CD4-positive, alpha-beta T cell (primary cell): ENCODE measurements around the gene OSBPL10. TPM values are rescaled to one million over a fixed set of nuclear protein-coding genes. Genes with fewer than 3 reads are reported as not detected.

Experiments used
- ATAC-seq: fragments of 200-7000 bp; cut with Tn5 transposase; one replicate; pipeline ENCODE4 v1.10.0; 2022; ENCODE audit warnings: mild to moderate bottlenecking; ENCODE audit not compliant: poor library complexity
- CTCF ChIA-PET: fragments of 350-600 bp; sonication (Branson Sonifier 250); formaldehyde crosslinking; loops from one replicate; lab custom pipeline; 2021; ENCODE audit warnings: antibody characterized with exemption, inconsistent platforms; lab: Charles Lee
- POLR2A ChIA-PET: fragments of 350-600 bp; sonication (Branson Sonifier 250); formaldehyde crosslinking; loops from one replicate; lab custom pipeline; 2021; ENCODE audit warnings: antibody characterized with exemption, inconsistent platforms; lab: Charles Lee
- DNase-seq, 14 experiments: peaks; one replicate each; pipeline ENCODE4 v3.0.0-alpha.2; 2013 to 2020; ENCODE audit warnings: mixed read lengths in 2 of 14
- H3K27ac ChIP-seq, 2 donors: one replicate each; pipeline versions ENCODE4 v1.5.1 to v1.7.0; 2013; ENCODE audit warnings: low read length in 2 of 2, low read depth in 1 of 2, mild to moderate bottlenecking in 1 of 2
- H3K27me3 ChIP-seq, 2 experiments: 1 replicate in 1 of 2; 2 replicates in 1 of 2; pipeline versions ENCODE4 v1.6.1 to v1.7.0; 2013; ENCODE audit warnings: low read length in 2 of 2, control low read depth in 1 of 2, mild to moderate bottlenecking in 1 of 2, moderate library complexity in 1 of 2; ENCODE audit not compliant: insufficient read depth in 2 of 2, control insufficient read depth in 1 of 2
- H3K36me3 ChIP-seq: one replicate; pipeline ENCODE4 v1.6.1; 2013; ENCODE audit warnings: low read length, control low read depth; ENCODE audit not compliant: insufficient read depth
- H3K4me1 ChIP-seq: one replicate; pipeline ENCODE4 v1.6.1; 2013; ENCODE audit warnings: low read length, control low read depth; ENCODE audit not compliant: insufficient read depth
- H3K4me3 ChIP-seq: one replicate; pipeline ENCODE4 v1.5.1; 2013; ENCODE audit warnings: mild to moderate bottlenecking, low read length, moderate library complexity
- H3K9me3 ChIP-seq, 2 experiments: 1 replicate in 1 of 2; 2 replicates in 1 of 2; pipeline versions ENCODE4 v1.6.1 to v1.7.0; 2013; ENCODE audit warnings: low read length in 2 of 2, mild to moderate bottlenecking in 2 of 2, control low read depth in 1 of 2, moderate library complexity in 1 of 2; ENCODE audit not compliant: control insufficient read depth in 1 of 2, insufficient read depth in 1 of 2
- H3K27ac Mint-ChIP-seq: one replicate; pipeline ENCODE4 v1.8.0; 2020; ENCODE audit warnings: mixed read lengths
- H3K27me3 Mint-ChIP-seq: one replicate; pipeline ENCODE4 v1.8.0; 2021; ENCODE audit warnings: mixed read lengths
- H3K36me3 Mint-ChIP-seq: one replicate; pipeline ENCODE4 v1.8.0; 2021; ENCODE audit warnings: low read depth, mixed read lengths
- H3K4me1 Mint-ChIP-seq: one replicate; pipeline ENCODE4 v1.8.0; 2021; ENCODE audit warnings: low read depth, mixed read lengths
- H3K4me3 Mint-ChIP-seq: one replicate; pipeline ENCODE4 v1.8.0; 2020; ENCODE audit warnings: mild to moderate bottlenecking, mixed read lengths
- H3K9me3 Mint-ChIP-seq: one replicate; pipeline ENCODE4 v1.8.0; 2020; ENCODE audit warnings: mixed read lengths
- CTCF ChIP-seq: fragments of 200-600 bp; IDR thresholded peaks from one replicate; pipeline ENCODE4 v1.8.0; 2022; ENCODE audit warnings: antibody characterized with exemption, mild to moderate bottlenecking
- intact Hi-C, 2 experiments: fragments of 100-400 bp; cut with DNase I in 1 of 2; cut with micrococcal nuclease in 1 of 2; formaldehyde crosslinking; loops; one replicate each; pipeline versions ENCODE4 v1.15.1 to v1.9.0; 2023 to 2025; cut with DNase I, micrococcal nuclease
- total RNA-seq, 174 experiments: library from RNA in 2 of 174; stranded (reverse) in 2 of 174; gene quantifications; one replicate each; pipeline ENCODE4 v1.2.3 and lab custom pipeline; 2021 to 2026

OSBPL10 gene
- total RNA-seq, 2 experiments from 2014 or later = not detected

DNA sequence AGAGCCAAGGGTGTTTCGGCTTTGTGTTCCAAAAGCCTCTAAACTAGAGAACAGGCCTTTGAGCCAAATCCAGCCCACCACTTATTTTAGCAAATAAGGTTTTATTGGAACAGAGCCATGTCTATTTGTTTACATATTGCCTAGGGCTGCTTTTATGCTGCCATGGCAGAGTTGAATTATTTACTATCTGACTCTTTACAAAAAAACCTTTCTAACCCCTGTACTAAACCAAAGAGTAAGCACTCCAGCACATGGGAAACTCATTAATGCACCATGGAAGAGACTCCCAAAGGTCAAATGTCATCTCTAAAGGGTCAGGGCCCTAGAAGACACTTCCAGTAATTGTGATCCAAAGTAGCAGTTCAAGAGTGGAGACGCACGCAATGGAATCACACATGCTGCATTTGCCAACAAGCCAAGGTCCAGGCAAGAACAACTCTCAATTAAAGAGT is 22.3 kb downstream of the OSBPL10 start:
- no peaks in the 10 kb centered on the region for H3K36me3 ChIP-seq
- Mint-ChIP-seq H3K27ac (no peak overlapping the region), H3K4me3 (no peak overlapping the region), H3K27me3 (no peaks in the 10 kb centered on the region), H3K4me1 (peaks cover 7% of the 10 kb centered on the region), H3K9me3 (peaks cover 7% of the 10 kb centered on the region), H3K36me3 (no peaks in the 10 kb centered on the region)
- peaks cover 0 to 2% of the 10 kb centered on the region in 2 experiments for H3K27me3 ChIP-seq
- no peak overlapping the region for H3K27ac ChIP-seq
- DNase-seq (no peak), ATAC-seq (no peak)
- no peak overlapping the region for H3K4me3 ChIP-seq
- H3K9me3 ChIP-seq = peaks cover 10 to 14% of the 10 kb centered on the region in 2 experiments
- TF ChIP-seq CTCF = no peak
- CTCF ChIA-PET = no interaction called here
- no peaks in the 10 kb centered on the region for H3K4me1 ChIP-seq
- POLR2A ChIA-PET = no interaction called here
- intact Hi-C loops = no loop called here

DNA sequence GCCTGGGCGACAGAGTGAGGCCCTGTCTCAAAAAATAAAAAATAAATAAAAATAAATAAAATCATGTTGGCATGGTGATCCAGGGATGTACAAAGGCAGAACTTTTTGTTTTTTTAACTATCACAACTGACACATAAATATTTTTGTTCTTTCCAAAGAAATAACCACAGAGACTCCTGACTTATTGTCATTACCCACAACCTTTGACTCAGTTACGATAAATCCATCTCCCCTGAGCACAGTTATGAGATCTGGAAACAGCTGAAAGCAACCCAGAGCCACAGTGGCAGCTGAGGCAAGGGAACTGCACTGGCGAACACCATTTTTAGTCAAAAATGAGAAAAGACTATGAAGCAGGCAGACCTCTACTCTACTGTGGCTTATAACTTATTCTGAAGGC is 24.0 kb downstream of the OSBPL10 start:
- no peak overlapping the region for H3K4me3 Mint-ChIP-seq

DNA sequence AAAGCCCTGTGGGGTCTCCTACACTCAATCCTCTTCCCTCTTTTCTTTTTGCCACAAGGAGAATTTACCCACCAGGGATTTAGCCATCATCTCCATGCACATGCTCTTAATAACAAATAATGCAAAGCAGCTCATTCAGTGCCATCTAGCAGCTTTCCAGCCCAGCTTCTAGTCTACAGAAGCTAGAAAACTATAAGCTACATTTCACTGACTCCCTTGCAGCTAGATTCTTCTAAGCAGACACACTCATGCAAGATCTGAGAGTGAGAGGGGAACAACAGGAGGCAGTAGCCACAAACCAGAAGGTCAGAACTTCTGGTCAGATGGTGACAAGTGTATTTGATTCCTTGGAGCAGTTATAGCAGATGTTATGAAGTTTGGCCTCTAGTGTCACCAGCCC is 25.5 kb downstream of the OSBPL10 start:
- no peak for TF ChIP-seq CTCF
- CTCF ChIA-PET = no interaction called here
- peaks cover 0 to 2% of the 10 kb centered on the region in 2 experiments for H3K27me3 ChIP-seq
- Mint-ChIP-seq H3K9me3 (peaks cover 7% of the 10 kb centered on the region), H3K4me1 (no peaks in the 10 kb centered on the region), H3K36me3 (no peaks in the 10 kb centered on the region), H3K27me3 (peaks cover 7% of the 10 kb centered on the region), H3K4me3 (no peak overlapping the region), H3K27ac (no peak overlapping the region)
- no peaks in the 10 kb centered on the region for H3K36me3 ChIP-seq
- H3K4me1 ChIP-seq = no peaks in the 10 kb centered on the region
- H3K27ac ChIP-seq = no peak overlapping the region
- no peak overlapping the region for H3K4me3 ChIP-seq
- intact Hi-C loops = no loop called here
- POLR2A ChIA-PET = no interaction called here
- peaks cover 10 to 14% of the 10 kb centered on the region in 2 experiments for H3K9me3 ChIP-seq
- DNase-seq (no peak), ATAC-seq (no peak)

More for the DNA sequence above, 24.0 kb downstream of the OSBPL10 start:
- H3K4me1 ChIP-seq = no peaks in the 10 kb centered on the region
- no peak for TF ChIP-seq CTCF
- no peaks in the 10 kb centered on the region for H3K36me3 ChIP-seq
- peaks cover 7% of the 10 kb centered on the region for H3K9me3 Mint-ChIP-seq
- peaks cover 0 to 2% of the 10 kb centered on the region in 2 experiments for H3K27me3 ChIP-seq
- no peak overlapping the region for H3K4me3 ChIP-seq
- no peak overlapping the region for H3K27ac Mint-ChIP-seq
- no peak for DNase-seq
- ChIA-PET CTCF (no interaction called here), POLR2A (no interaction called here)
- peaks cover 3% of the 10 kb centered on the region for H3K27me3 Mint-ChIP-seq
- peaks cover 10 to 14% of the 10 kb centered on the region in 2 experiments for H3K9me3 ChIP-seq
- no peaks in the 10 kb centered on the region for H3K4me1 Mint-ChIP-seq
- no peak for ATAC-seq
- no peak overlapping the region for H3K27ac ChIP-seq
- H3K36me3 Mint-ChIP-seq = no peaks in the 10 kb centered on the region
- intact Hi-C loops = no loop called here
